GM19372 (cell line): Measurements from ENCODE around the gene PRIMA1.

Experiments used
- ATAC-seq: cut with Tn5 transposase; IDR thresholded peaks from one replicate; pipeline ENCODE4 v1.9.1; 2021; ENCODE audit warnings: mild to moderate bottlenecking, low read depth, moderate library complexity; ENCODE audit not compliant: unreplicated experiment

Gene PRIMA1

GRCh38 chr14:93688239-93688666 lies 100.0 kb downstream of the PRIMA1 start:
- ATAC-seq = no peak

GRCh38 chr14:93686268-93686667 lies 102.0 kb downstream of the PRIMA1 start:
- no peak for ATAC-seq

- ATAC-seq = no peak
These were observed 103.0 kb downstream of the PRIMA1 start for GRCh38 chr14:93685121-93685895.

GRCh38 chr14:93683226-93683625 lies 105.1 kb downstream of the PRIMA1 start:
- no peak for ATAC-seq

GRCh38 chr14:93682459-93682858 lies 105.8 kb downstream of the PRIMA1 start:
- no peak for ATAC-seq

- ATAC-seq = no peak
These were observed 111.8 kb downstream of the PRIMA1 start for GRCh38 chr14:93676416-93676958.

- no peak for ATAC-seq
These were observed 112.6 kb downstream of the PRIMA1 start for GRCh38 chr14:93675651-93676050.

GRCh38 chr14:93674343-93674742 lies 113.9 kb downstream of the PRIMA1 start:
- ATAC-seq = no peak

- no peak for ATAC-seq
These were observed 118.7 kb downstream of the PRIMA1 start for GRCh38 chr14:93669632-93670031.
